Measurements from ENCODE around the gene NBAS. TPM values are rescaled to one million over a fixed set of nuclear protein-coding genes. Genes with fewer than 3 reads are reported as not detected.
"Not testable (repeated sequence)": the region's sequence is repeated elsewhere in the genome, so short reads cannot be mapped to it uniquely, and the experiment has no call there.

Gene NBAS
- total and polyA plus RNA-seq, 2 donors: 26.0 to 118 TPM

DNA sequence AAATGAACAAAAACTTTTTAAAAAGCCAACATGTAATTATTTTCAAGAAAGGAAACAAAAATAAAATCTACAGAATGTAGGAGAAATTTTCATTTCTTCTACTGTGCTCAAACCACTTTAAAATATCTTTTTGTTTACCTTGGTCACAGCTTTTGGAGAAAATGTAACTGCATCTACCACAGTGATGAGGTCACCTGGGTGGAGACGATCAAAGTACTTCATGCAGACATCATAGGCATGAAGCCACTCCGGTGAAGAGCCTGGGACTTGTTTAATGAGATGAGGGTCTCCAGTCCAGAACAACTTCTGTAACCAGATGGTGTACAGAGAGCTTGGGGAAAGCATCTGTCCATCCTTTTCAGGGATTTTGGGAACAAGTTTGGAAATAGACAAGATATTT, 285.8 kb downstream of the NBAS start:
- Histone ChIP-seq H3K4me3 (ENCODE audit: low read depth, low read length) (no peak overlapping the region), H3K27ac (ENCODE audit: low read depth) (no peak overlapping the region), H3K36me3 (ENCODE audit: insufficient read depth) (peaks cover 3% of the 10 kb centered on the region), H3K4me1 (ENCODE audit: insufficient read depth) (no peaks in the 10 kb centered on the region)
- WGBS: 94% methylated on average over 2 of the region's 2 CpGs
- no peak for DNase-seq (ENCODE audit: extremely low spot score)

GRCh38 chr2:15273452-15273851, 287.7 kb downstream of the NBAS start:
- H3K36me3 ChIP-seq (ENCODE audit: insufficient read depth): peaks cover 3% of the 10 kb centered on the region
- no peak overlapping the region for H3K27ac ChIP-seq (ENCODE audit: low read depth)
- no peaks in the 10 kb centered on the region for H3K4me1 ChIP-seq (ENCODE audit: insufficient read depth)
- no peak overlapping the region for H3K4me3 ChIP-seq (ENCODE audit: low read depth, low read length)
- 86% methylated on average over 1 of the region's 1 CpG for WGBS
- no peak for DNase-seq (ENCODE audit: extremely low spot score)

- Histone ChIP-seq H3K36me3 (ENCODE audit: insufficient read depth) (peaks cover 3% of the 10 kb centered on the region), H3K27ac (ENCODE audit: low read depth) (no peak overlapping the region), H3K4me3 (ENCODE audit: low read depth, low read length) (no peak overlapping the region), H3K4me1 (ENCODE audit: insufficient read depth) (no peaks in the 10 kb centered on the region)
- no peak for DNase-seq (ENCODE audit: extremely low spot score)
- 54% methylated on average over 4 of the region's 4 CpGs for WGBS
These were observed 288.2 kb downstream of the NBAS start for GRCh38 chr2:15272942-15273341.

DNA sequence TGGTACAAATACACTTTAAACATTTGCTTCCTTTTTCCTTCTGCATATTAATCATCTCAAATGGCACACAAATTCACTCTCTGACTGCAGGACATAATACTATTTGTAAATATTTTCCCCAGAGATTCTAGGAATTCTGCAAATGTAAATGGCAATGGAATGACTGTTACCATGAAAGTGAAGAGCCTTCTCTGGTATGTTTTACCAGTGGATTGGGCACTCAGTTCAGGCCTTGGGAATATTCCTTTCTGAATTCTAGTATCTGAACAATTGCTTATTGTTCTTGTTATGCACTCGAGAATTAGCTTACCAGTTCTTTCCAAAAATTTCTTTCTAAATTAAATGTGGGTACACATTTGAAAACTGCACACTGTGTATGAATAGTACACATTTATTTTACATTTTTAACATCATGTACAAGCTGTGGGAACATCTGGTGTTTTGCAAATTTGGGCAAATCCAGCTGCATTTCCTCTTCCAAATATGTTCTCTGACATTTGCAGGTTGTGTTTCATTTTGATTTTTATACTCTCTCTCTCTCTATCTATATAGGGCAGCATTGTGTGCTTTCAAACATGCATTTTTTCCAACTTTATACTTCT, 289.1 kb downstream of the NBAS start:
- Histone ChIP-seq H3K36me3 (ENCODE audit: insufficient read depth) (peaks cover 3% of the 10 kb centered on the region), H3K4me1 (ENCODE audit: insufficient read depth) (no peaks in the 10 kb centered on the region), H3K27ac (ENCODE audit: low read depth) (no peak overlapping the region), H3K4me3 (ENCODE audit: low read depth, low read length) (no peak overlapping the region)
- WGBS: 86% methylated on average over 1 of the region's 1 CpG
- no peak for DNase-seq (ENCODE audit: extremely low spot score)

- H3K27ac ChIP-seq (ENCODE audit: low read depth): no peak overlapping the region
- DNase-seq (ENCODE audit: extremely low spot score): no peak
- no peaks in the 10 kb centered on the region for H3K4me1 ChIP-seq (ENCODE audit: insufficient read depth)
- H3K4me3 ChIP-seq (ENCODE audit: low read depth, low read length): no peak overlapping the region
- 68% methylated on average over 3 of the region's 3 CpGs for WGBS
- peaks cover 2% of the 10 kb centered on the region for H3K36me3 ChIP-seq (ENCODE audit: insufficient read depth)
These were observed 289.9 kb downstream of the NBAS start for GRCh38 chr2:15271276-15271675.

- H3K27ac ChIP-seq (ENCODE audit: low read depth): no peak overlapping the region
- 89% methylated on average over 4 of the region's 4 CpGs for WGBS
- DNase-seq (ENCODE audit: extremely low spot score): no peak
- no peaks in the 10 kb centered on the region for H3K4me1 ChIP-seq (ENCODE audit: insufficient read depth)
- no peak overlapping the region for H3K4me3 ChIP-seq (ENCODE audit: low read depth, low read length)
- peaks cover 2% of the 10 kb centered on the region for H3K36me3 ChIP-seq (ENCODE audit: insufficient read depth)
These were observed 292.1 kb downstream of the NBAS start for GRCh38 chr2:15269043-15269442.

GRCh38 chr2:15265889-15266288, 295.2 kb downstream of the NBAS start:
- WGBS: 65% methylated on average over 3 of the region's 3 CpGs
- H3K4me3 ChIP-seq (ENCODE audit: low read depth, low read length): no peak overlapping the region
- no peaks in the 10 kb centered on the region for H3K4me1 ChIP-seq (ENCODE audit: insufficient read depth)
- DNase-seq (ENCODE audit: extremely low spot score): no peak
- H3K27ac ChIP-seq (ENCODE audit: low read depth): no peak overlapping the region
- peaks cover 2% of the 10 kb centered on the region for H3K36me3 ChIP-seq (ENCODE audit: insufficient read depth)

DNA sequence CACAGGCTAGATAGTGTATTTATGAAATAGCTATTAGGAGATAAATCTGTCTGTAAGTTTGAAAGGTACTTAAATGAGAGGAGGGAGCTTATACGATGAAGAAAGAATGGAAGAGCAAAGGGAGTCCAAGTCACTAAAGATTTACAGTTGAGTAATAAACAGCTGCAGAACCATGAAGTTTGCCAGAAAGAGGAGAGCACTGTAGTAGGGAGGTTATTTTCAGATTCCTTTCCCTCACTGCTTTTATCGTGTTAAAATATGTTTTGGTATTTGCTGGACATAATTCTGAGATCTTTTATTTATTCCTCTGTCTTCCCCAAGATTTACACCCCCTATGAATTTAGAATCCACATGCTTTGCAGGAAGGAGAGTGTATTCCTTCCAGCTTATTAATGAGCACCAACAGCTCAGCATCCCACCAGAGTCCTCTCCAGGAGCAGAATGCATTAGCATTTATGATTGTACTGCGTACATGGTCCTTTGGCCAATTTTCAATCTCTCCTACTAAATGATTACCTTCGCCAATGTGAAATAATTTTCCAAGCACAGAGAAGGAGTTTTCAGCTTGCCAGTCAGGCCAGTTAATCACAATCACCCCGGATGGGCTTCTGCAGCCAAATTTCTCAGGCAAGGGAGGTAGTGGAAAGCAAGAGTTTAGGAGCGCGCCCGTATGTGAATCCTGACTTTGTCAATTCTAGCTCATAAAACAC, 297.0 kb downstream of the NBAS start:
- Histone ChIP-seq H3K4me3 (ENCODE audit: low read depth, low read length) (no peak overlapping the region), H3K36me3 (ENCODE audit: insufficient read depth) (peaks cover 2% of the 10 kb centered on the region), H3K4me1 (ENCODE audit: insufficient read depth) (no peaks in the 10 kb centered on the region), H3K27ac (ENCODE audit: low read depth) (no peak overlapping the region)
- peak; percentile 10 for DNase-seq (ENCODE audit: extremely low spot score)
- WGBS: 52% methylated on average over 8 of the region's 8 CpGs

GRCh38 chr2:15262792-15263191, 298.3 kb downstream of the NBAS start:
- WGBS: 96% methylated on average over 2 of the region's 2 CpGs
- peaks cover 2% of the 10 kb centered on the region for H3K36me3 ChIP-seq (ENCODE audit: insufficient read depth)
- no peak overlapping the region for H3K27ac ChIP-seq (ENCODE audit: low read depth)
- H3K4me1 ChIP-seq (ENCODE audit: insufficient read depth): no peaks in the 10 kb centered on the region
- no peak for DNase-seq (ENCODE audit: extremely low spot score)
- H3K4me3 ChIP-seq (ENCODE audit: low read depth, low read length): no peak overlapping the region

DNA sequence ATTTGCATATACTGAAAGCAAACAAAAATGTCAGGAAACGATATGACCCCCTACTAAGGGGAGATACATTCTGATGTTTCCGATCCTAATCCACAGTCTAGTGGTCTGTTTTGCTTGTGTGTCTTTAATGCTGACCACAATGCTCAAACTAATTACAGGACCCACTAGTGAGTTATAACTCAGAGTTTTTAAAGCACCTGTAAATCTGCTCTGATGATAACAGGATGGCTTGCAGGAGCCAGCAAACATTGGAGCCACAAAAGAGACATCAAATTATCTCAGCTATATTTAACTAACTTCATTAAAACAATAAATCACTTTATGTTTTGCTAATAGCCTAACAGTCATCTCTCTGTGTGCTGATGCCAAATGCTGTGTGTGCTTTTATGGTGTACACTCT, 300.3 kb downstream of the NBAS start:
- WGBS: 89% methylated on average over 2 of the region's 2 CpGs
- Histone ChIP-seq H3K4me1 (ENCODE audit: insufficient read depth) (no peaks in the 10 kb centered on the region), H3K4me3 (ENCODE audit: low read depth, low read length) (no peak overlapping the region), H3K36me3 (ENCODE audit: insufficient read depth) (peaks cover 2% of the 10 kb centered on the region), H3K27ac (ENCODE audit: low read depth) (no peak overlapping the region)
- DNase-seq (ENCODE audit: extremely low spot score): no peak

GRCh38 chr2:15260196-15260595, 300.9 kb downstream of the NBAS start:
- Histone ChIP-seq H3K36me3 (ENCODE audit: insufficient read depth) (peaks cover 2% of the 10 kb centered on the region), H3K27ac (ENCODE audit: low read depth) (no peak overlapping the region), H3K4me3 (ENCODE audit: low read depth, low read length) (no peak overlapping the region), H3K4me1 (ENCODE audit: insufficient read depth) (no peaks in the 10 kb centered on the region)
- no peak for DNase-seq (ENCODE audit: extremely low spot score)
- 91% methylated on average over 3 of the region's 3 CpGs for WGBS

- Histone ChIP-seq H3K4me3 (ENCODE audit: low read depth, low read length) (no peak overlapping the region), H3K36me3 (ENCODE audit: insufficient read depth) (no peaks in the 10 kb centered on the region), H3K4me1 (ENCODE audit: insufficient read depth) (no peaks in the 10 kb centered on the region), H3K27ac (ENCODE audit: low read depth) (no peak overlapping the region)
- no peak for DNase-seq (ENCODE audit: extremely low spot score)
- 67% methylated on average over 1 of the region's 1 CpG for WGBS
These were observed 301.8 kb downstream of the NBAS start for GRCh38 chr2:15259356-15259756.

GRCh38 chr2:15258385-15258784, 302.7 kb downstream of the NBAS start:
- H3K27ac ChIP-seq (ENCODE audit: low read depth); DNase-seq (ENCODE audit: extremely low spot score); H3K36me3 ChIP-seq (ENCODE audit: insufficient read depth); H3K4me3 ChIP-seq (ENCODE audit: low read depth, low read length); H3K4me1 ChIP-seq (ENCODE audit: insufficient read depth): not testable (repeated sequence)
- 94% methylated on average over 7 of the region's 7 CpGs for WGBS

GRCh38 chr2:15253835-15254286, 307.3 kb downstream of the NBAS start:
- 84% methylated on average over 3 of the region's 3 CpGs for WGBS
- H3K4me1 ChIP-seq (ENCODE audit: insufficient read depth): no peaks in the 10 kb centered on the region

More at GRCh38 chr2:15253835-15254286, 307.3 kb downstream of the NBAS start:
- no peaks in the 10 kb centered on the region for H3K36me3 ChIP-seq (ENCODE audit: insufficient read depth)
- no peak overlapping the region for H3K4me3 ChIP-seq (ENCODE audit: low read depth, low read length)
- H3K27ac ChIP-seq (ENCODE audit: low read depth): no peak overlapping the region
- DNase-seq (ENCODE audit: extremely low spot score): no peak

Measured in urinary bladder (tissue), 4 donors.